A549 (cell line): ENCODE data around the gene TMEM121B. TPM values are rescaled to one million over a fixed set of nuclear protein-coding genes. Genes with fewer than 3 reads are reported as not detected.

Experiments used
- ATAC-seq, 2 experiments: fragments of 200-7000 bp in 1 of 2; fragments of >200 bp in 1 of 2; cut with Nextera tagmentation in 1 of 2; cut with Tn5 transposase in 1 of 2; 3 replicates each; pipeline versions ENCODE4 v1.8.0 to v1.9.1; 2018 to 2020; ENCODE audit warnings: mild to moderate bottlenecking in 1 of 2, moderate library complexity in 1 of 2
- CTCF ChIA-PET: fragments of 300-600 bp; sonication (Branson Sonifier 250); formaldehyde crosslinking; extraction: SDS; loops from one replicate; lab custom pipeline; 2021; ENCODE audit warnings: antibody characterized with exemption, inconsistent platforms; lab: Yijun Ruan, JAX
- POLR2A ChIA-PET: fragments of 350-600 bp; formaldehyde crosslinking; extraction: SDS; loops from one replicate; lab custom pipeline; 2021; ENCODE audit warnings: antibody characterized with exemption, inconsistent platforms; lab: Yijun Ruan, JAX
- DNase-seq, 2 experiments: peaks; one replicate each; pipeline versions ENCODE4 v3.0.0 to v3.0.0-alpha.2; 2011 to 2016; ENCODE audit warnings: low read depth in 1 of 2, low spot score in 1 of 2
- FAIRE-seq: peaks from 2 replicates; lab custom pipeline; 2011; peaks lifted over from hg19 to GRCh38; lab: Jason Lieb, UNC
- H3K27ac ChIP-seq, 2 experiments: fragments of >200 bp; sonication (Bioruptor Twin); formaldehyde crosslinking; 3 replicates each; pipeline ENCODE4 v1.5.1; 2016 to 2017
- H3K4me1 ChIP-seq: fragments of >200 bp; sonication (Bioruptor Twin); formaldehyde crosslinking; 3 replicates; pipeline ENCODE4 v1.6.1; 2016
- H3K4me2 ChIP-seq: fragments of >200 bp; sonication (Bioruptor Twin); formaldehyde crosslinking; 3 replicates; pipeline ENCODE4 v1.6.1; 2016
- H3K4me3 ChIP-seq: fragments of >200 bp; sonication (Bioruptor Twin); formaldehyde crosslinking; 3 replicates; pipeline ENCODE4 v1.5.1; 2016
- H3K9me3 ChIP-seq: fragments of >200 bp; sonication (Bioruptor Twin); formaldehyde crosslinking; 3 replicates; pipeline ENCODE4 v1.6.1; 2016
- BHLHE40 ChIP-seq: IDR thresholded peaks from 2 replicates; pipeline ENCODE4 v1.6.1; 2012; ENCODE audit warnings: low read depth, low read length, inconsistent platforms
- CBX8 ChIP-seq: fragments of 200-600 bp; sonication (generic); IDR thresholded peaks from 2 replicates; pipeline ENCODE4 v1.6.1; 2016
- CHD2 ChIP-seq: fragments of 150-350 bp; IDR thresholded peaks from 2 replicates; pipeline ENCODE4 v1.6.1; 2014; ENCODE audit warnings: low read length; ENCODE audit not compliant: partially characterized antibody
- EHMT2 ChIP-seq: fragments of 200-600 bp; sonication (generic); IDR thresholded peaks from 2 replicates; pipeline ENCODE4 v1.6.1; 2016; ENCODE audit warnings: antibody characterized with exemption, low read depth, mild to moderate bottlenecking, moderate library complexity
- EP300 ChIP-seq, 2 experiments: fragments of >200 bp; sonication (Bioruptor Twin); formaldehyde crosslinking; IDR thresholded peaks; 2 replicates in 1 of 2; 3 replicates in 1 of 2; pipeline ENCODE4 v1.6.1; 2016 to 2017
- GATA3 ChIP-seq: IDR thresholded peaks from 2 replicates; pipeline ENCODE4 v1.6.1; 2012; ENCODE audit warnings: borderline replicate concordance
- HDAC2 ChIP-seq: fragments of 200-600 bp; sonication (generic); IDR thresholded peaks from 2 replicates; pipeline ENCODE4 v1.6.1; 2016
- JUNB ChIP-seq: fragments of >200 bp; sonication (Bioruptor Twin); formaldehyde crosslinking; IDR thresholded peaks from 2 replicates; pipeline ENCODE4 v1.6.1; 2016
- KDM1A ChIP-seq: fragments of 200-600 bp; sonication (generic); IDR thresholded peaks from 2 replicates; pipeline ENCODE4 v1.6.1; 2016; ENCODE audit warnings: low read depth, mild to moderate bottlenecking
- NFE2L2 ChIP-seq: fragments of 150-350 bp; conservative IDR thresholded peaks from 2 replicates; pipeline ENCODE4 v1.6.1; 2014; ENCODE audit warnings: low read length
- NPAS2 ChIP-seq: fragments of 250-450 bp; sonication (Bioruptor Pico); IDR thresholded peaks from 2 replicates; pipeline ENCODE4 v1.8.0; 2022; ENCODE audit warnings: mild to moderate bottlenecking, moderate library complexity, borderline replicate concordance
- PHF8 ChIP-seq: fragments of 200-600 bp; sonication (generic); IDR thresholded peaks from 2 replicates; pipeline ENCODE4 v1.6.1; 2016; ENCODE audit warnings: low read depth, mild to moderate bottlenecking, antibody characterized with exemption, moderate library complexity, borderline replicate concordance
- POLR2A ChIP-seq: IDR thresholded peaks from 2 replicates; pipeline ENCODE4 v1.6.1; 2012; ENCODE audit warnings: mild to moderate bottlenecking, low read length
- POLR2AphosphoS2 ChIP-seq: conservative IDR thresholded peaks from 2 replicates; pipeline ENCODE4 v1.6.1; 2012; ENCODE audit warnings: low read length, improper control_type of control experiment, inconsistent platforms
- RARB ChIP-seq: fragments of 250-450 bp; sonication (Bioruptor Pico); IDR thresholded peaks from 2 replicates; pipeline ENCODE4 v1.8.0; 2021; ENCODE audit warnings: mild to moderate bottlenecking, moderate library complexity
- SREBF2 ChIP-seq: fragments of 450-650 bp; IDR thresholded peaks from 2 replicates; pipeline ENCODE4 v1.6.1; 2014; ENCODE audit warnings: mild to moderate bottlenecking, moderate library complexity
- TP53 ChIP-seq: fragments of 250-450 bp; sonication (Bioruptor Pico); IDR thresholded peaks from 2 replicates; pipeline ENCODE4 v1.5.0; 2021; ENCODE audit warnings: mild to moderate bottlenecking, moderate library complexity
- ZFP36 ChIP-seq: fragments of 450-650 bp; IDR thresholded peaks from 2 replicates; pipeline ENCODE4 v1.6.1; 2014; ENCODE audit warnings: borderline replicate concordance; ENCODE audit not compliant: partially characterized antibody
- WGBS: methylation state at CpG from one replicate; pipeline ENCODE4 v1.1.6; 2017; ENCODE audit errors: missing lambda C conversion rate; 5-methylcytosine and 5-hydroxymethylcytosine counted together
- polyA plus RNA-seq, 4 experiments: library from polyadenylated mRNA; depleted of rRNA in 3 of 4; stranded (reverse); fragments of >200 nt; fragmentation: RNase III in 1 of 4; extraction: RNeasy Plus Mini Kit Qiagen cat#74134 plus additional on column Dnase treatment in 1 of 4; gene quantifications; 2 replicates in 3 of 4; 3 replicates in 1 of 4; pipeline ENCODE4 v1.2.3, GENCODE V29; 2011 to 2017
- TF ChIP-seq, protein P1 (sequence below): fragments of 250-450 bp; sonication (Bioruptor Pico); IDR thresholded peaks from 2 replicates; pipeline ENCODE4 v1.5.0; 2020; ENCODE audit warnings: low read depth, mild to moderate bottlenecking, moderate library complexity
- TF ChIP-seq, protein P2 (sequence below): fragments of 200-600 bp; sonication (generic); IDR thresholded peaks from 2 replicates; pipeline ENCODE4 v1.6.1; 2016; ENCODE audit warnings: antibody characterized with exemption, mild to moderate bottlenecking, moderate library complexity
- TF ChIP-seq, protein P3 (sequence below): fragments of >200 bp; sonication (Bioruptor Twin); formaldehyde crosslinking; IDR thresholded peaks from 2 replicates; pipeline ENCODE4 v1.6.1; 2016
- TF ChIP-seq, protein P4 (sequence below): fragments of 250-450 bp; sonication (Bioruptor Pico); IDR thresholded peaks from 2 replicates; pipeline ENCODE4 v1.5.0; 2021; ENCODE audit warnings: mild to moderate bottlenecking, moderate library complexity, borderline replicate concordance
- TF ChIP-seq, protein P5 (sequence below): IDR thresholded peaks from 2 replicates; pipeline ENCODE4 v1.6.1; 2012
- TF ChIP-seq, protein P6 (sequence below): fragments of 150-350 bp; IDR thresholded peaks from 2 replicates; pipeline ENCODE4 v1.6.1; 2014; ENCODE audit warnings: low read depth, mild to moderate bottlenecking, low read length

The TMEM121B gene
- polyA plus RNA-seq, 2 of the 4 experiments (the other 2 are of a cell fraction) = 0.03 to 0.08 TPM

DNA sequence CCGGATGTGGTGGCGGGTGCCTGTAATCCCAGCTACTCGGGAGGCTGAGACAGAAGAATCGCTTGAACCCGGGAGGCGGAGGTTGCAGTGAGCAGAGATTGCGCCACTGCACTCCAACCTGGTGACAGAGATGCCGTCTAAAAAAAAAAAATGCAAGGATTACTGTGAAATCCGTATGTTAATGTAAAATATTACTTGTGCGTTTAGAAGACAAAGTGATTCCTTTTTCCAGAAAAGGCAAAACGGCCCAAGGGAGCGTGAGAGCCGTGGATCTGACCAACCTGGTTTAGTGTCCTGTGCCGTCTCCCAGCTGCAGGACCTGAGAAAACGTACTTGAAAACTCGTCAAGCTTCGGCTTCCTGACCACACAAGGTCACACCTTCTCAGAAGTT, 37.0 kb upstream of the TMEM121B start:
- peak overlapping the region; percentile 90 for H3K4me2 ChIP-seq
- CTCF ChIA-PET = interaction anchor here (1.1 to 11.7 kb wide), 2 partner anchors 14 to 343 kb away, joined by 3 to 89 read pairs; no protein-coding TSS in a partner anchor
- DNase-seq = no peak
- H3K4me1 ChIP-seq = peaks cover 14% of the 10 kb centered on the region; the same call in 2 of the 3 replicates
- TF ChIP-seq RARB = no peak
- TF ChIP-seq PHF8 = no peak
- no peak for TF ChIP-seq ZFP36
- TF ChIP-seq, protein P1, sequence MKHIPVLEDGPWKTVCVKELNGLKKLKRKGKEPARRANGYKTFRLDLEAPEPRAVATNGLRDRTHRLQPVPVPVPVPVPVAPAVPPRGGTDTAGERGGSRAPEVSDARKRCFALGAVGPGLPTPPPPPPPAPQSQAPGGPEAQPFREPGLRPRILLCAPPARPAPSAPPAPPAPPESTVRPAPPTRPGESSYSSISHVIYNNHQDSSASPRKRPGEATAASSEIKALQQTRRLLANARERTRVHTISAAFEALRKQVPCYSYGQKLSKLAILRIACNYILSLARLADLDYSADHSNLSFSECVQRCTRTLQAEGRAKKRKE = no peak
- no peak for TF ChIP-seq NPAS2 (CRISPR knock-in tag)
- no peak for TF ChIP-seq TP53
- TF ChIP-seq SREBF2 = no peak
- no peak for TF ChIP-seq EP300 (IDR thresholded peaks at IDR 0.05)
- no peak for TF ChIP-seq CBX8
- TF ChIP-seq JUNB = no peak
- no peak for TF ChIP-seq NFE2L2
- TF ChIP-seq KDM1A = no peak
- no peak for TF ChIP-seq CHD2
- TF ChIP-seq, protein P2, sequence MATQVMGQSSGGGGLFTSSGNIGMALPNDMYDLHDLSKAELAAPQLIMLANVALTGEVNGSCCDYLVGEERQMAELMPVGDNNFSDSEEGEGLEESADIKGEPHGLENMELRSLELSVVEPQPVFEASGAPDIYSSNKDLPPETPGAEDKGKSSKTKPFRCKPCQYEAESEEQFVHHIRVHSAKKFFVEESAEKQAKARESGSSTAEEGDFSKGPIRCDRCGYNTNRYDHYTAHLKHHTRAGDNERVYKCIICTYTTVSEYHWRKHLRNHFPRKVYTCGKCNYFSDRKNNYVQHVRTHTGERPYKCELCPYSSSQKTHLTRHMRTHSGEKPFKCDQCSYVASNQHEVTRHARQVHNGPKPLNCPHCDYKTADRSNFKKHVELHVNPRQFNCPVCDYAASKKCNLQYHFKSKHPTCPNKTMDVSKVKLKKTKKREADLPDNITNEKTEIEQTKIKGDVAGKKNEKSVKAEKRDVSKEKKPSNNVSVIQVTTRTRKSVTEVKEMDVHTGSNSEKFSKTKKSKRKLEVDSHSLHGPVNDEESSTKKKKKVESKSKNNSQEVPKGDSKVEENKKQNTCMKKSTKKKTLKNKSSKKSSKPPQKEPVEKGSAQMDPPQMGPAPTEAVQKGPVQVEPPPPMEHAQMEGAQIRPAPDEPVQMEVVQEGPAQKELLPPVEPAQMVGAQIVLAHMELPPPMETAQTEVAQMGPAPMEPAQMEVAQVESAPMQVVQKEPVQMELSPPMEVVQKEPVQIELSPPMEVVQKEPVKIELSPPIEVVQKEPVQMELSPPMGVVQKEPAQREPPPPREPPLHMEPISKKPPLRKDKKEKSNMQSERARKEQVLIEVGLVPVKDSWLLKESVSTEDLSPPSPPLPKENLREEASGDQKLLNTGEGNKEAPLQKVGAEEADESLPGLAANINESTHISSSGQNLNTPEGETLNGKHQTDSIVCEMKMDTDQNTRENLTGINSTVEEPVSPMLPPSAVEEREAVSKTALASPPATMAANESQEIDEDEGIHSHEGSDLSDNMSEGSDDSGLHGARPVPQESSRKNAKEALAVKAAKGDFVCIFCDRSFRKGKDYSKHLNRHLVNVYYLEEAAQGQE = no peak
- no peak for TF ChIP-seq HDAC2
- peak overlapping the region; percentile 90 for H3K4me3 ChIP-seq
- FAIRE-seq = no peak
- H3K27ac ChIP-seq = peak overlapping the region; percentile 93 to 97
- POLR2A ChIA-PET = interaction anchor here (0.8 to 2.6 kb wide), 2 partner anchors 13 to 27 kb away, joined by 3 to 16 read pairs; no protein-coding TSS in a partner anchor
- H3K9me3 ChIP-seq = no peaks in the 10 kb centered on the region
- no peak for ATAC-seq
- WGBS = 43% methylated on average over 17 of the region's 17 CpGs

DNA sequence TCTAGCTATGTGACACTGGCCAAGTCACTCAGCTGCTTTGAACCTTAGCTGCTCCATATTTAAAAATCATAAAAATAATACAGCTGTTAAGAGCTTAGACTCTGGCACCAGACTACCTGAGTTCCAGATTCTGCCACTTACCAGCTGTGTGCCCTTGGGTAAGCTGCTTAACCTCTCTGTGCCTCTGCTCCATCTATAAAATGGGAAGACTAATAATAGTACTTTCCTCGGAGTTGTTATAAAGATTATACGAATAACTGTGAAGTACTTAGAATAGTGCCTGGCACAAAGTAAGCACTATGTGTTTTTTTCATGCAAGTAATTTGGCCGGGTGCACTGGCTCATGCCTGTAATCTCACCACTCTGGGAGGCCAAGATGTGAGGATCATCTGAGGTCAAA, 36.6 kb upstream of the TMEM121B start:
- ChIA-PET POLR2A (interaction anchor here (0.5 to 2.6 kb wide), 3 partner anchors 14 to 344 kb away, joined by 3 to 16 read pairs (median 3); no protein-coding TSS in a partner anchor), CTCF (interaction anchor here (1.1 to 11.7 kb wide), 2 partner anchors 14 to 344 kb away, joined by 3 to 89 read pairs; no protein-coding TSS in a partner anchor)
- Histone ChIP-seq H3K4me1 (peaks cover 14% of the 10 kb centered on the region; the same call in 2 of the 3 replicates), H3K4me3 (peak overlapping the region; percentile 90; the same call in 2 of the 3 replicates), H3K4me2 (peak overlapping the region; percentile 90), H3K9me3 (no peaks in the 10 kb centered on the region), H3K27ac (no peak overlapping the region; a peak in 1 of 6 replicates)
- DNase-seq (no peak), ATAC-seq (no peak), FAIRE-seq (no peak)
- WGBS = 94% methylated on average over 3 of the region's 3 CpGs
- TF ChIP-seq NPAS2 (CRISPR knock-in tag) (no peak), CHD2 (no peak), POLR2AphosphoS2 (no peak), PHF8 (no peak), JUNB (no peak), ZFP36 (peak; percentile 19)
- TF ChIP-seq, protein P3, sequence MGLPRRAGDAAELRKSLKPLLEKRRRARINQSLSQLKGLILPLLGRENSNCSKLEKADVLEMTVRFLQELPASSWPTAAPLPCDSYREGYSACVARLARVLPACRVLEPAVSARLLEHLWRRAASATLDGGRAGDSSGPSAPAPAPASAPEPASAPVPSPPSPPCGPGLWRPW = no peak

DNA sequence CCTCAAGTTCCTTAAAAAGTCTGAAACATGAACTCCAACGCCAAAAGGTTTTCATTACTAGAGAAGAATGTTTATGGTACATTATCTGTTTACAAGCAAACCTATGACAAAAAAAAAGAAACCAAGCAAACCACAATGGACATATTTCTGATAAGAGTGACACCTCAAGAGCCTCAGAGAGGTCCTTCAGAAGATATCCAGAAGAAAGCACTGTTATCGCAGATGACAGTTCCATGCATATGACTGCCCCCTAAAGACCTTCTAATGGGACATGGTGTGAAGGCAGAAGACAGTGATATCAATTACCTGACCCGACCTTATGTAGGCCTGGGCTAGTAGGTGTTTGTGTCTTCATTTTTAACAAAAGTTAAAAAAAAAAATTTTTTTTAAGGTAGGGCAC, 34.8 kb upstream of the TMEM121B start:
- no peak for TF ChIP-seq EHMT2
- no peak for TF ChIP-seq BHLHE40
- TF ChIP-seq, protein P3 = no peak
- TF ChIP-seq, protein P4, sequence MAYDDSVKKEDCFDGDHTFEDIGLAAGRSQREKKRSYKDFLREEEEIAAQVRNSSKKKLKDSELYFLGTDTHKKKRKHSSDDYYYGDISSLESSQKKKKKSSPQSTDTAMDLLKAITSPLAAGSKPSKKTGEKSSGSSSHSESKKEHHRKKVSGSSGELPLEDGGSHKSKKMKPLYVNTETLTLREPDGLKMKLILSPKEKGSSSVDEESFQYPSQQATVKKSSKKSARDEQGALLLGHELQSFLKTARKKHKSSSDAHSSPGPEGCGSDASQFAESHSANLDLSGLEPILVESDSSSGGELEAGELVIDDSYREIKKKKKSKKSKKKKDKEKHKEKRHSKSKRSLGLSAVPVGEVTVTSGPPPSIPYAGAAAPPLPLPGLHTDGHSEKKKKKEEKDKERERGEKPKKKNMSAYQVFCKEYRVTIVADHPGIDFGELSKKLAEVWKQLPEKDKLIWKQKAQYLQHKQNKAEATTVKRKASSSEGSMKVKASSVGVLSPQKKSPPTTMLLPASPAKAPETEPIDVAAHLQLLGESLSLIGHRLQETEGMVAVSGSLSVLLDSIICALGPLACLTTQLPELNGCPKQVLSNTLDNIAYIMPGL (CRISPR knock-in tag) = no peak
- no peak for TF ChIP-seq POLR2A
- TF ChIP-seq, protein P5, sequence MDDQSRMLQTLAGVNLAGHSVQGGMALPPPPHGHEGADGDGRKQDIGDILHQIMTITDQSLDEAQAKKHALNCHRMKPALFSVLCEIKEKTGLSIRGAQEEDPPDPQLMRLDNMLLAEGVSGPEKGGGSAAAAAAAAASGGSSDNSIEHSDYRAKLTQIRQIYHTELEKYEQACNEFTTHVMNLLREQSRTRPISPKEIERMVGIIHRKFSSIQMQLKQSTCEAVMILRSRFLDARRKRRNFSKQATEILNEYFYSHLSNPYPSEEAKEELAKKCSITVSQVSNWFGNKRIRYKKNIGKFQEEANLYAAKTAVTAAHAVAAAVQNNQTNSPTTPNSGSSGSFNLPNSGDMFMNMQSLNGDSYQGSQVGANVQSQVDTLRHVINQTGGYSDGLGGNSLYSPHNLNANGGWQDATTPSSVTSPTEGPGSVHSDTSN = no peak
- no peak for TF ChIP-seq GATA3
- TF ChIP-seq, protein P6, sequence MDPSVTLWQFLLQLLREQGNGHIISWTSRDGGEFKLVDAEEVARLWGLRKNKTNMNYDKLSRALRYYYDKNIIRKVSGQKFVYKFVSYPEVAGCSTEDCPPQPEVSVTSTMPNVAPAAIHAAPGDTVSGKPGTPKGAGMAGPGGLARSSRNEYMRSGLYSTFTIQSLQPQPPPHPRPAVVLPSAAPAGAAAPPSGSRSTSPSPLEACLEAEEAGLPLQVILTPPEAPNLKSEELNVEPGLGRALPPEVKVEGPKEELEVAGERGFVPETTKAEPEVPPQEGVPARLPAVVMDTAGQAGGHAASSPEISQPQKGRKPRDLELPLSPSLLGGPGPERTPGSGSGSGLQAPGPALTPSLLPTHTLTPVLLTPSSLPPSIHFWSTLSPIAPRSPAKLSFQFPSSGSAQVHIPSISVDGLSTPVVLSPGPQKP = no peak
- POLR2A ChIA-PET = no interaction called here
- CTCF ChIA-PET = interaction anchor here (11.7 kb wide), 1 partner anchor 16 kb away, joined by 89 read pairs; no protein-coding TSS in a partner anchor
- Histone ChIP-seq H3K4me3 (no peak overlapping the region), H3K4me1 (peaks cover 14% of the 10 kb centered on the region; the same call in 2 of the 3 replicates), H3K4me2 (no peak overlapping the region), H3K27ac (no peak overlapping the region), H3K9me3 (no peaks in the 10 kb centered on the region)
- no peak for ATAC-seq
- no peak for DNase-seq
- 88% methylated on average over 3 of the region's 3 CpGs for WGBS
- no peak for FAIRE-seq
